ENCODE data around the gene S1PR3. TPM values are rescaled to one million over a fixed set of nuclear protein-coding genes. Genes with fewer than 3 reads are reported as not detected.
A peak's percentile ranks its signal among the peaks of the same experiment; 100 is the strongest.

The S1PR3 gene
- total and polyA plus RNA-seq, 2 experiments from 2014 or later, result 11.8 to 16.9 TPM

- no peak overlapping the region for H2AFZ ChIP-seq
- peaks cover 35% of the 10 kb centered on the region for H3K4me1 ChIP-seq (ENCODE audit: insufficient read depth)
- no peak overlapping the region for H3K27ac ChIP-seq
- H3K36me3 ChIP-seq (ENCODE audit: low read depth), result no peaks in the 10 kb centered on the region
- WGBS, 2 experiments (ENCODE audit: low coverage in 1 of 2, low lambda C conversion rate in 2 of 2, missing lambda C conversion rate in 2 of 2), result 96 to 99% methylated on average over 14 of the region's 14 CpGs
- H3K27me3 ChIP-seq (replicated peaks; ENCODE audit: insufficient read depth), result no peaks in the 10 kb centered on the region
- H3K4me3 ChIP-seq, result no peak overlapping the region
- H4K20me1 ChIP-seq (ENCODE audit: insufficient read depth), result no peaks in the 10 kb centered on the region
- in situ Hi-C loops (cut with MboI), result loop anchor here (10.0 kb wide), 2 partner anchors 251 to 331 kb away; no protein-coding TSS in a partner anchor
- peaks cover 9% of the 10 kb centered on the region; the same call in 1 of the 2 replicates for H3F3A ChIP-seq (ENCODE audit: insufficient read depth)
- H3K9me2 ChIP-seq (ENCODE audit: insufficient read depth), result no peaks in the 10 kb centered on the region
- no peaks in the 10 kb centered on the region for H3K9me3 ChIP-seq (ENCODE audit: low read depth)
- peaks cover 67% of the 10 kb centered on the region for H3K79me2 ChIP-seq (ENCODE audit: insufficient read depth)
- TF ChIP-seq EZH2phosphoT487 (IDR thresholded peaks at IDR 0.05; ENCODE audit: insufficient read depth, low read depth) (no peak), EZH2 (IDR thresholded peaks at IDR 0.05; ENCODE audit: insufficient read depth, poor library complexity, severe bottlenecking) (no peak)
- H3K9ac ChIP-seq, result no peak overlapping the region
- H3K4me2 ChIP-seq (ENCODE audit: unreplicated experiment), result no peak overlapping the region
- no peak for DNase-seq
Measured at GRCh38 chr9:88996046-88996920, 5.0 kb downstream of the S1PR3 start.

- in situ Hi-C loops (cut with MboI), result loop anchor here (10.0 kb wide), 2 partner anchors 252 to 332 kb away; no protein-coding TSS in a partner anchor
- Histone ChIP-seq H3K4me2 (ENCODE audit: unreplicated experiment) (no peak overlapping the region), H3K9me3 (ENCODE audit: low read depth) (no peaks in the 10 kb centered on the region), H3K4me3 (no peak overlapping the region), H3F3A (ENCODE audit: insufficient read depth) (peaks cover 9% of the 10 kb centered on the region; the same call in 1 of the 2 replicates), H2AFZ (no peak overlapping the region), H3K4me1 (ENCODE audit: insufficient read depth) (peaks cover 35% of the 10 kb centered on the region), H4K20me1 (ENCODE audit: insufficient read depth) (no peaks in the 10 kb centered on the region), H3K27me3 (replicated peaks; ENCODE audit: insufficient read depth) (no peaks in the 10 kb centered on the region), H3K79me2 (ENCODE audit: insufficient read depth) (peaks cover 71% of the 10 kb centered on the region), H3K27ac (no peak overlapping the region), H3K9me2 (ENCODE audit: insufficient read depth) (no peaks in the 10 kb centered on the region), H3K36me3 (ENCODE audit: low read depth) (no peaks in the 10 kb centered on the region), H3K9ac (no peak overlapping the region)
- WGBS, 2 experiments (ENCODE audit: low coverage in 1 of 2, low lambda C conversion rate in 2 of 2, missing lambda C conversion rate in 2 of 2), result 96 to 97% methylated on average over 4 of the region's 4 CpGs
- no peak for DNase-seq
- TF ChIP-seq EZH2 (IDR thresholded peaks at IDR 0.05; ENCODE audit: insufficient read depth, poor library complexity, severe bottlenecking), result no peak
- no peak for TF ChIP-seq EZH2phosphoT487 (IDR thresholded peaks at IDR 0.05; ENCODE audit: insufficient read depth, low read depth)
Measured at GRCh38 chr9:88996921-88997235, 5.6 kb downstream of the S1PR3 start.

- Histone ChIP-seq H3K79me2 (ENCODE audit: insufficient read depth) (peaks cover 71% of the 10 kb centered on the region), H3F3A (ENCODE audit: insufficient read depth) (peaks cover 9% of the 10 kb centered on the region; the same call in 1 of the 2 replicates), H3K4me2 (ENCODE audit: unreplicated experiment) (no peak overlapping the region), H3K4me1 (ENCODE audit: insufficient read depth) (peaks cover 30% of the 10 kb centered on the region), H3K9me2 (ENCODE audit: insufficient read depth) (no peaks in the 10 kb centered on the region), H2AFZ (no peak overlapping the region), H3K27ac (no peak overlapping the region), H4K20me1 (ENCODE audit: insufficient read depth) (no peaks in the 10 kb centered on the region), H3K4me3 (no peak overlapping the region), H3K36me3 (ENCODE audit: low read depth) (no peaks in the 10 kb centered on the region), H3K27me3 (replicated peaks; ENCODE audit: insufficient read depth) (no peaks in the 10 kb centered on the region), H3K9me3 (ENCODE audit: low read depth) (no peaks in the 10 kb centered on the region), H3K9ac (no peak overlapping the region)
- WGBS, 2 experiments (ENCODE audit: low coverage in 1 of 2, low lambda C conversion rate in 2 of 2, missing lambda C conversion rate in 2 of 2), result 87 to 89% methylated on average over 8 of the region's 8 CpGs
- in situ Hi-C loops (cut with MboI), result loop anchor here (10.0 kb wide), 2 partner anchors 253 to 333 kb away; no protein-coding TSS in a partner anchor
- TF ChIP-seq EZH2 (IDR thresholded peaks at IDR 0.05; ENCODE audit: insufficient read depth, poor library complexity, severe bottlenecking), result no peak
- no peak for TF ChIP-seq EZH2phosphoT487 (IDR thresholded peaks at IDR 0.05; ENCODE audit: insufficient read depth, low read depth)
- no peak for DNase-seq
Measured at GRCh38 chr9:88997646-88998045, 6.4 kb downstream of the S1PR3 start.

- TF ChIP-seq EZH2 (IDR thresholded peaks at IDR 0.05; ENCODE audit: insufficient read depth, poor library complexity, severe bottlenecking), result no peak
- TF ChIP-seq EZH2phosphoT487 (IDR thresholded peaks at IDR 0.05; ENCODE audit: insufficient read depth, low read depth), result no peak
- no peak overlapping the region for H3K4me2 ChIP-seq (ENCODE audit: unreplicated experiment)
- no peaks in the 10 kb centered on the region for H3K27me3 ChIP-seq (replicated peaks; ENCODE audit: insufficient read depth)
- H3K36me3 ChIP-seq (ENCODE audit: low read depth), result no peaks in the 10 kb centered on the region
- peaks cover 24% of the 10 kb centered on the region for H3K4me1 ChIP-seq (ENCODE audit: insufficient read depth)
- in situ Hi-C loops (cut with MboI), result loop anchor here (10.0 kb wide), 2 partner anchors 254 to 334 kb away; no protein-coding TSS in a partner anchor
- H3K9me3 ChIP-seq (ENCODE audit: low read depth), result no peaks in the 10 kb centered on the region
- H3K9ac ChIP-seq, result no peak overlapping the region
- no peak overlapping the region for H2AFZ ChIP-seq
- no peak overlapping the region for H3K27ac ChIP-seq
- 20 to 35% methylated on average over 2 of the region's 2 CpGs for WGBS, 2 experiments (ENCODE audit: low coverage in 1 of 2, low lambda C conversion rate in 2 of 2, missing lambda C conversion rate in 2 of 2)
- H4K20me1 ChIP-seq (ENCODE audit: insufficient read depth), result no peaks in the 10 kb centered on the region
- no peak overlapping the region for H3K4me3 ChIP-seq
- DNase-seq, result peak; percentile 31
- no peaks in the 10 kb centered on the region for H3K9me2 ChIP-seq (ENCODE audit: insufficient read depth)
- H3F3A ChIP-seq (ENCODE audit: insufficient read depth), result peaks cover 9% of the 10 kb centered on the region; the same call in 1 of the 2 replicates
- H3K79me2 ChIP-seq (ENCODE audit: insufficient read depth), result peaks cover 71% of the 10 kb centered on the region
Measured at GRCh38 chr9:88998503-88998902, 7.2 kb downstream of the S1PR3 start.
